SK-MEL-5 (cell line): Measurements from ENCODE around the gene SCYGR6. TPM values are rescaled to one million over a fixed set of nuclear protein-coding genes. Genes with fewer than 3 reads are reported as not detected.

ENCODE experiments used
- small RNA-seq, 2 experiments: library from RNA; depleted of rRNA; stranded (forward); fragments of <200 nt; gene quantifications; one replicate each; pipeline ENCODE3, GENCODE V24; 2014
- total RNA-seq: library from RNA; depleted of rRNA; stranded (reverse); fragments of >200 nt; shearing (Covaris generic); gene quantifications from 2 replicates; pipeline ENCODE4 v1.2.3, GENCODE V29; 2014; rRNA removed

The SCYGR6 gene
- total RNA-seq, 1 experiment from 2014 or later = not detected

Small RNA genes lying within 50 kb of the gene (small RNA-seq; reads per million reads assigned to genes)
- gene RNA5SP121 = 0 to 0.33 reads per million in 2 experiments

Other genes with a start within 250 kb of the SCYGR6 start
- gene SCYGR2, start 125.9 kb downstream of the SCYGR6 start, total RNA-seq = not detected in 2 replicates
- gene SCYGR3, start 109.9 kb downstream of the SCYGR6 start, total RNA-seq = not detected in 2 replicates
- gene SCYGR4, start 107.3 kb downstream of the SCYGR6 start, total RNA-seq = not detected in 2 replicates
- not detected in 2 replicates for gene SCYGR5, start 58.0 kb downstream of the SCYGR6 start, total RNA-seq
- gene SLC19A3, start 6.7 kb downstream of the SCYGR6 start, total RNA-seq = 1.4 and 1.6 TPM in 2 replicates
- not detected in 2 replicates for gene SCYGR7, start 3.6 kb upstream of the SCYGR6 start, total RNA-seq
- gene SCYGR8, start 21.1 kb upstream of the SCYGR6 start, total RNA-seq = not detected in 2 replicates
- gene CCL20, start 89.1 kb upstream of the SCYGR6 start, total RNA-seq = 0.96 and 2.7 TPM in 2 replicates
- gene DAW1, start 146.9 kb upstream of the SCYGR6 start, total RNA-seq = 0.08 TPM in 1 of 2 replicates, not detected in the other